ENCODE results near the gene SPECC1.
A peak's percentile ranks its signal among the peaks of the same experiment; 100 is the strongest.
"Not testable (repeated sequence)": the region's sequence is repeated elsewhere in the genome, so short reads cannot be mapped to it uniquely, and the experiment has no call there.

Gene SPECC1

DNA sequence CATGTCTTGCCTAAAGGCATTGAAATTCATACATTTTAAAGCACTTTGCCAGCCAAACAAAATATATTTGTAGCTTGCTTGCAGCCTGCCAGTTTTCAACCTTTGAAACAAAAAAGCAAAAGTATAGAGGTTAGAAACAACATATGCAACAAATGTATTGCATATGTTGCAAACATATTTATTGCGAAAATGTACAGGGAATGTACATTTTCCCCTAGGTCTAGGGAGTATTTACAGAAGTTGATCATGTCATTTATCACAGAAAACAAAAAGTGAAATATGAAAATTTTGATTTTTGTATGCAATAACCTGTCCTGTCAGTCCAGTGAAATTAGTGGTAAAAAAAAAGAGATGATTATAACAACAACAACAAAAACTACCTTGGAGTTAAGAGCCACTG, 171.5 kb downstream of the SPECC1 start:
- no peak for DNase-seq

DNA sequence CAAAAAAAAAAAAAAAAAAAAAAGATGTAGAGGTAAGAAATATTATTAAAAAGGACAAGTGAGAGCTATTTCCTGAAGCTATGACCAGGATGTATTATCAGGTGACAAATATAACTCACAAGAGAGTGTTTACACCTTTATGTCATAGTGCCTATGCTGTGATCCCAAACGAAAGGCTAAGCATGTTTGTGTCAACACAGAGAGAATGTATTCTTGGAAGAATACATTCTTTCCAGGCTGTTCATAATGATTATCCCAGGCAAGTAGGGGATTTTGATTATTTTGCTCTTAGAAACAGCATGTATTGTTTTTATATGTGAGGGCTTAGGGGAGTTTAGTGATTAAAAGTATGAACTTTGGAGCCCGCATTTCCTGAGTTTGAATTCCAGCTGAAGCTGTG, 175.0 kb downstream of the SPECC1 start:
- no peak for DNase-seq

DNA sequence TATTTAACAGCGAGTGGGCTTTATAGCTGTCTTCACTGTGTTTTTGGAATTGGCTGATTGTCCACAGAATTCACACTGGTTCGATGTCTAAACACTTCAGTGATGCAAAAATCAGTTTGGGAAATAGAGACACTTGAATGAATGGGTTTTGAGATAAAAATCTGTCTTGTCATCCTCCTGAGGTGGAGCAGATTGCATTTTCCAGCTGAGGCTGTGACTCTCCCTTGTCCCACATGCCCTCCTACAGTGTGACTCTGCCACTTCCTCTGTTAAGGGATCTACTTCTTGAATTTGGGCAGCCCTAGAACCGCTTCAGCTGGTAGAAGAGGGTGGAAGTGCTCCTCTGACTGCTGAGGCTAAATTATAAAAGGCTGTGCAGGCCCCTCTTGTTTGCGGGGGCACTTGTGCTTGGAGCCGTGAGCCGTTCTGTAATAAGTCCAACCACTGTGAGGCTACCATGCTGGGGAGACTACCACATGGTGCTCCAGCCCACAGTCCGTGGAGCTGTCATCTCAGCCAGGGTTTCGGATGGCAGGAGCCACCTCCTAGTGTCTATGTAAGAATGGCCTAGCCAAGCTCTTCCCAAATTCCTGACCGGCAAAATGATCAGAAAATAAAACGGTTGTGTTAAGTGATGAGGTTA, 175.9 kb downstream of the SPECC1 start:
- no peak for DNase-seq

DNA sequence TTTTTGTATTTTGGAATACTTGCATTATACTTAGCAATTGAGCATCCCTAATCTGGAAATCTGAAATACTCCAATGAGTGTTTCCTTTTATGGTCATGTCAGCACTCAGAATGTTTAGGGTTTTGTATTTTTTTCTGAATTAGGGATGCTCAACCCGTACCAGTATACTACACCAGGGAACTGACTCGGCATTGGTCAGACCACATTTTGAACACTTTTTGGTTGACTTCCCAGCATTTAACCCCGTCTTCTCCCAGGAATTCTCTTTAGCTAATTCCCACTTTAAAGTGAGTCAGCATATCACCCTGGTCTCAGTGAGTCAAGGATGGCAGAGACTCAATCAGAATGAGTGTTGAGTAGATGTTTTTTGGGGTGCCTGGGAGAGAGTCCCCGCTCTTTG, 177.9 kb downstream of the SPECC1 start:
- DNase-seq, result no peak

DNA sequence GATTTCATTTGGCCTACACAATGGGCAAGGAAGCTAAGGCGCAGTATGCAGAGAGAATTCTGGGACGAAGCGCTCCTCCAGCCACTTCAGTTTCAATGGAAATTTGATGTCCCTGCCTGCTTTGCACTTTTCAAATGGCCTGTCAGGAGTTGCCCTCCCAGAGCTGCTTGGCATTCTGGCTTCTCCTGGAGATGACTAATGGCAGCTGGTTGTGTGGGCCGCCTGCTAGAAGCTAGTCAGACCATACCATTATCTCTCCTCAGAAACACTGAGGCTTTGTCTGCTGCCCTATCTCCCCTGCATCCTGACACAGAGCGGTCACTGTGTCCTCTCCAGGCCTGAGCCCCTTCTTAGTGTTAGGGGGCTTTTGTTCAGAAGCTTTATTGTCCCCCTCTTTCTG, 180.1 kb downstream of the SPECC1 start:
- DNase-seq, result no peak

DNA sequence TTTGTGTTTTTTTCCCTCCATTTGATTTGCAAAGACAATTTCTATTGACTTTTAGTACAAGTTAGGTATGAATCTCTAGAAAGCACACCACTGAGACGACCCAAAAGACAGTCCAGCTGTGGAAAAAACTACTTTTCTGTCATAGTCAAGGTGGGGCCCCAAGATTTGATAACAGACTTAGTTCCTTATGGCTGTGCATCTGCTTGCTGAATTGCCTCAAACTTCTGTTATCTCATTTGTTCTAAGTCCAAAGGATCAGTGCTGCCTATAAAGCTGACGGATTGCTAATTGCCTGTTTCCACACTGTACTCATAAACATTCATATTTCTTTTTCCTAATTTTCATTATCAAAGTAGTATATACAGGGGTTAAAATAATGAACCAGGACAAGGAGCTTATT, 180.8 kb downstream of the SPECC1 start:
- no peak for DNase-seq

DNA sequence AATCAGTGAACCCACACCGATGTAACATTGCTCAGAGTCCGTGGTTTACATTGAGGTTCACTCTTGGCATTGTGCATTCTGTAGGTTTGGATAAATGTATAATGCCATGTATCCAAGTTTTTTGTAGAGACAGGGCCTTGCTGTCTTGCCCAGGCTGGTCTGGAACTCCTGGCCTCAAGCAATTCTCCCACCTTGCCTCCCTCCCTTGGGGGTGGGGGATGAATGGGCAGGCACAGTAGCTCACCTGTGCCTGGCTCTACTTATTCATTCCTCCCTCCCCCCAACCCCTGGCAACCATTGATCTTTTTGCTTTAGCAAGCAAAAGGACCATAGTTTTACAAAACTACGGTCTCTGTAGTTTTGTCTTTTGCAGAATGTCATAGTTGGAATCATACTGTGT, 181.4 kb downstream of the SPECC1 start:
- DNase-seq, result no peak

DNA sequence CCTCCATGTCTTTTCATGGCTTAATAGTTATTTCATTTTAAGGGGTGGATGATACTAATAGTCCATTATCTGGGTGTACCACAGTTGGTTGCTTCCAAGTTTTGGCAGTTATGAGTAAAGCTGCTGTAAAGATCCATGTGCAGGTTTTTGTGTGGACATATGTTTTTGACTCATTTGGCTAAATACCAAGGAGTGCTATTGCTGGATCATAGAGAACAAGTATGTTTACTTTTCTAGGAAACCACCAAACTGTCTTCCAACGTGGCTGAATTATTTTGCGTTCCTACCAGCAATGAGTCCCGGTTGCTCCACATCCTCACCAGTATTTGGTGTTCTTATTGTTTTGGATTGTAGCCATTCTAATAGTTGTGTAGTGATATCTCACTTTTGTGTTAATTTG, 181.9 kb downstream of the SPECC1 start:
- DNase-seq, result peak; percentile 26

DNA sequence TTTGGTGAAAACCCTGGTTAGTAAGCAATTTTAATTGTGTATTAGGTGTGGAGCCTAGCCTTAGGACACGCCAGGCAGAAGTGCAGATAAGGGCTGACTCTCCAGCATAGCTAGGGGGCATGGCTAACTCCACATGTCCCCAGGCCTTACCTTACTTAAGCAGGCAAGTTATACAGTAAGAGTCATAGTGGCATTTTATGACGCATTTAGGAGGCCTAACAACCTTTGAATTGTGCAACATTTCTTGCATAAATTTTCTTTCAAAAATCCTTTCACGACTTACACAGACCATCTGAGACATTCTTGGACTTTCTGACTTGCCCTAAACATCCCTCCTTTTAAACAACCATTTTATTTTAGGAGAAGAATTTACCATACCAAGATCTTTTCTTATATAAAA, 187.1 kb downstream of the SPECC1 start:
- DNase-seq, result not testable (repeated sequence)

DNA sequence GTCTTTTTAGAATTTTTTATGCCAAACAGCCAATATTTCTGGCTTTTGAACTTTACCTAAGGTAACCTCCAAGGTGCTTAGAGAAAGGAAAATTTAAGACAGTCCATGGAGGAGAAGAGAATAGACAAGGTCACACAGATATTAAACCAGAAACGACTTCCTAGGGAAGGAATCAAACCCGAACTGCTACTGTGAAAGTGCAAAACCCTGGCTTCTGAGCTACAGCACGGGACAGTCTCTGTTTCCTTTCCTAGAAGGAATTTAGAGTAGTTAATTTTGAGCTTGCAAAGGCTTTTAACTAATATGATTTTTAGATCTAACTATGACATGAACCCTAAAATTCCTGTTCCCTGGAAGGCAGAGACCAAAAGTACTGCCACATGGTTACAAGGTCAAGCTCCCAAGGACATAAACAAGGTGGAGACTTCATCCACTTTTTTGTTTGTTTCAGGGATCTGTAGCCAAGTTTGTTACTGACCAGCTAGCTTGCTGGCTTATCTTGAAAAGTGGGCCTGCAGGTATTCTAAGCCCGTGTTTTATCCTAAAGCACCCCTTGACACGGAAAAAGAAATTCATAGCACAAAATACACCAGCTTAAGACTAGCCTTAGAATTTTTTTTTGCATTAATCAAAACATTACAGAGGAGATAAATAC, 188.2 kb downstream of the SPECC1 start:
- DNase-seq, result no peak

DNA sequence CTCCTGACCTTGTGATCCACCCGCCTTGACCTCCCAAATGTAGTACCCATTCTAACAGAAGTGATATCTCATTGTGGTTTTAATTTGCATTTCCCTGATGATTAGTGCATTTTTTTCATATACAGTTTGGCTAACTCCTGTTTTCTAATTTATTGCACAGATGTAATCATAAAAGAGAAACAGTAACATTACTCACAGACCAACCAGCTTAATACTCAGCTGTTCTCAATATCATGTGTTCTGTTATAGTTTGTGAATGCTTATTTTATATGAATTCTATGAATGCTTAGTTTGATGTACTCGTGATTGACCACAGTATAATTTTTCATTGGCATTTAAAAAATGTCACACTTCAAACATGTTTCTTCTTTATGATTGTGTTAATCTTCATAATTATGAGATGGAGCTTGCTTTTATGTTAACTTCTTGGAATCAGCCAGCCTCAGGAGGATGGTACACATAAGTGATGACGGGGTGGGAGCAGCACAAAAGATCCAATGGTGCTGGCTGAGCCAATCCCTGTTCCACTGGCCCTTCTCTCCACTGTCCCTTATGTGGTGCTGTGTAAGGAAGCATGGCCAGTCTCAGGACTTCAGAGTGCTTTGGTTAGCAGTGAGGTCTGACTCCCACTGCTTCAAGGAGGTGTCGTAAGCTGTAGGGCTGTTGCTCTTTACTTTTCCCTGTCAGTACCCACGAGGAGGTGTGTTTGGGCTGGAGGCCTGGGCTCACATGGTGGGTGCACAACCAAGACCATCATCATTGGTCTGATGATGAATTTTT, 191.0 kb downstream of the SPECC1 start:
- no peak for DNase-seq

DNA sequence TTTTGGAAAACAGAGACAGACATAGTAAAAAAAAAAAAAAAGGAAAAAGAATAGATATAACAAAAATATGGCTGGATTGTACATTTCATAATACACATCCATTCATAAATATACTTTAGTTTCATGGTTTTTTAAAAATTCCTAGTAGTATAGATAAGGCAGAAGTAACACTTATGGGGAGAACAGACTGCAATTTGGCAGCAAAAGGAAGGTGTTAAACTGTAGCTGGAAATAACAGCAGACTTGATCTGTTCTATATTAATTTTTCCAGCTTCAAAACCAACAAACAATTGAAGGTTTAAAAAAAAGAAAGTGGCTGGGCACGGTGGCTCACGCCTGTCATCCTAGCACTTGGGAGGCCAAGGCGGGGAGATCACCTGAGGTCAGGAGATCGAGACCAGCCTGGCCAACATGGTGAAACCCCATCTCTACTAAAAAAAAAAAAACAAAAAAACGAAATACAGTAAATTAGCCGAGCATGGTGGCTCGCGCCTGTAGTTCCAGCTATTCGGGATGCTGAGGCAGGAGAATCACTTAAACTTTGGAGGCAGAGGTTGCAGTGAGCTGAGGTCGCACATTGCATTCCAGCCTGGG, 191.8 kb downstream of the SPECC1 start:
- DNase-seq, result no peak

DNA sequence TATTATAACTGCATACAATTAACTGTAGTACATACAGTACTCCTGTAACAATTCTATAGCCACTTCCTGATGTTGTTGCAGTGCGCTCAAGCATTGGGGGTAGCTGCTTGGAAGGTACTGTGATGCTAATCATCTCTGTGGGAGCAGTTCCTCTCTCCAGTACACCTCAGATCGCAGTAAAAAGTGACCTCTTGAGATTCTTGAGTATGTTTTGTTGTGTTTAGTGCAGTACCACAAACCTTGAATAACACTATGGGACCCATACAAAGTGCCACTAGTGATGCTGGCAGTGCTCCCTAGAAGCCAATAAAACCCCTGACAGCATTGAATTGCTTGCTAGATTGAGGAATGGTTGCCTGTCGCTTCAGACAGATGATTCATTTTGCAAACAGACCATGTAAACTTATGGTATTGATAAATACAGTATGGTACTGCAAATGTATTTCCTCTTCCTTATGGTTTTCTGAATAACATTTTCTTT, 193.0 kb downstream of the SPECC1 start:
- no peak for DNase-seq

DNA sequence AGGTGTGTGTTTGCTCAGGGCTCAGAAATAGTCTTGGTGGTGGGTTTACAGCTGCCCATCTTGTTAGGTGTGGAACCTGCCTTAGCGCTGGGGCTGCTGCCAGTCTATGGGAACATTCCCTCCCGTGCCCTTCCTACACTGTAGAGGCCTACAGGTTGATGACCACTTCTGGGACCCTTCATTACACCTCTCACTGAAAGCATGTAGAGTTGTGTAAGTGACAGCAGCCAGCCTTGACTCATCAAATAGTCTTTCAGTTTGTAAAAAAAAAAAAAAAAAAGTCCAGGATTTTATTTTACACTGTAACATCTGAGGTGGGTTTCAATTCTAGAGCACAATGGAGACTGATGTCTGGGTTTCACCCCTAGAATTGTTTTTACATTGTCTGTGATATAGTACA, 193.9 kb downstream of the SPECC1 start:
- no peak for DNase-seq

DNA sequence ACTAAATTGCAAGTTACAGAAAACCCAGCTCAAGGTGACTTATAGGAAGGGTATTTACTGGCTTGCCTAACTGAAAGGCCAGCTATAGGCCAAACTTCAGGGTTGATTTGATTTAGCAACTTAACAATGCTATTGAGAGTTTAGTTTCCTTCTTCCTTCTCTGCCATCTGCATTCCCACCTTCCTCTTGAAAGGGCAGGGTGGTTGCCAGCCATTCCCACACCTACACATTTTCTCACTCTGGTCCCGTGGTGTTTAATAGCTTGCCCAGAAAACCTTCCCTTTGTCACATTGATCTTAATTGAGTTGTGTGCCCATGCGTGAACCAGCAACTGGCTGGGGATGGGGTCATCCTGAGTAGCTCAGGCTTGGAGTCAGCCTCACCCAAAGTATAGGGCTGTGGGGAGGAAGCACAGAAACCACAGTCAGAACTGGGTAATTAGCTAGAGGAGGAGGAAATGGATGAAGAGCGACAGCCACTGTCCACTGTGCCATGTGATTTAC, 194.7 kb downstream of the SPECC1 start:
- no peak for DNase-seq

DNA sequence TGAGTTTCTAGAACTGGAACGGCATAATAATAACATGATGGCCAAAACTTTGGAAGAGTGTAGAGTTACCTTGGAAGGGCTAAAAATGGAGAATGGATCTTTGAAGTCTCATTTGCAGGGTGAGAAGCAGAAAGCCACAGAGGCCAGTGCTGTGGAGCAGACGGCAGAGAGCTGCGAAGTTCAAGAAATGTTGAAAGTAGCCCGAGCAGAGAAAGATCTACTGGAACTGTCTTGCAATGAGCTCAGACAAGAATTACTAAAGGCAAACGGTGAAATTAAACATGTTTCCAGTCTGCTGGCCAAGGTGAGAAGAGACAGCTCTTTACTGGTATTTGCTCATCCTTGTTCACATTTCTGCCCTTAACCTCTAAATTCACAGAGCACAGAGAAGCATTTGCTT, 196.4 kb downstream of the SPECC1 start:
- DNase-seq, result no peak

DNA sequence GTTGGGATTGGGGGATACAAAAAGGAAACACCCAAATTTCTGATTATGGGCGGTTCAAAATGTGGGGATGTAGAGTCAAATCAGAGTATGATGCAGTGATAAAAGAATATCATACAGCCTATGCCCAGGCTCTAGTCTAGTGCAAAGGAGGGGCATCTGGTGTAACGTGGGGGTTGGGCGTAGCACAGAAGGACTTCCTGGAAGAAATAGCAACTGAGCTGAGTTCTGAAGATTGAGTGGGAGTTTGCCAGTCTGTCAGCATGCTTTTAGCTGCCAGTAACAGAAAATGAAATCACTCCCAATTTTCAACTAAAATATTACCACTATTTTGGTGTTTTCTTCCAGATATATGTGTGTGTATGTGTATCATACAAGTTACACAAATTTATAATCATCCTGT, 196.9 kb downstream of the SPECC1 start:
- DNase-seq, result no peak

DNA sequence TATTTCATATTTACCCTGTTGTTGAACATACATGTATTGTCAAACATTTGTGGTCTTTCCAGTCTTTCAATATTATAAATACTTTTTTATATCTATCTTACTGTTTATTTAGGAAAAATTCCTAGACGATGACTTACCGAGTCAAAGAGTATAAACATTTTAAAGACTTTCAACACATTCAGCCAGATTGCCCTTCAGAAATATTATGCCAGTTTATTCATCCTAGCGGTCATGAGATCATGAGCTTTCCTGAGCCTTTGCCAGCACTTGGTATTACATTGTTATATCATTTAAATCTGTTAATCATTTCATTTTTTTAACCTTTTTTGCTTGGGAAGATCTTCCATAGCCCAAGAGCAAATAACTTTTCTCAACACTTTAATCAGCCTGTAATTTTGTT, 197.4 kb downstream of the SPECC1 start:
- DNase-seq, result no peak

DNA sequence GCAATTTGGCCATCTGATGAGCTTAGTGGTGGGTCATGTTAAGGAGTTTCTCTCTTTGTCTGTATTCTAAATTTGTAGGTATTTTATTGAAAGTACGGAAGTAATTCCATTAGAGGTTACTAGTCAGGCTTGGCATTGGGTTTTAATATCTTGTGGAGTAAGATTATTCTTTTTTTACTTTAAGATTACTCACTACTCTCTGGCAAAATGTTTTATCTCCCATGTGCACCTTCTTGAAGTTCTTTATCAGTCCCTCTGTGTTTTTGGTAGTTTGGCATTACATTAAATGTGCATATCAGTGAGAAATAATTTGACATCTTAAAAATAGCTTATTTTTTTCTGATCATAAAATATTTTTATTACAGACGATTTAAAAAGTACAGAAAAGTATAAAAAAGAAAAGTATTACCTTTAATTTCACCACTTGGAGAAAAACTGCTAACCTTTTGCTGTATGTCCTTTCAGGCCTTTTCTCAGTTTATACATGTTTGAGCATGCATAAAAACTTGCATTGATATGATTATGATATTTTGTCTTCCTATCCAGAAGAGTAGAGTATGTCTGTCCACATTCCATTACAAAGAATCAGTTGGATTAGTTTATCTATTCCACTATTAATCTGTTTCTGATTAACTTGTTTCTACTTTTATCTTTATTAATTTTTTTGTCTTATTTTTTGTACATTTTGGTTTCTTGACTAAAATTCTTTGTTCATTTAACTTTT, 198.3 kb downstream of the SPECC1 start:
- DNase-seq, result no peak

DNA sequence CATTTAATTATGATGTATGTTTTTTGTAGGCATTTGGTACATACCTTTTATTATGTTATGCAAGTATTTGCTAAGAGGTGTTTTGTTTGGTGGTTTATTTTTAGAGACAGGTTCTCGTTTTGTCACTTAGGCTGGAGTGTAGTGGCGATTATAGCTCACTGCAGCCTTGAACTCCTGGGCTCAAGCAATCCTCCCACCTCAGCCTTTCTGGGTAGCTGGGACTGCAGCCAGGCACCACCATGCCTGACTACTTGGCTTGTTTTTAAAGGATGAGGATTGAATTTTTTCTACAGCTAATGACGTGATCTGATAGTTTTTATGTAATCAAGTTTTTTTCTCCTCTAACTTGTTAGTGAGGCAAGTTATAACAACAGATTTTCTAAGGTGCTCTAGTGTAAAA, 199.6 kb downstream of the SPECC1 start:
- DNase-seq, result no peak

DNA sequence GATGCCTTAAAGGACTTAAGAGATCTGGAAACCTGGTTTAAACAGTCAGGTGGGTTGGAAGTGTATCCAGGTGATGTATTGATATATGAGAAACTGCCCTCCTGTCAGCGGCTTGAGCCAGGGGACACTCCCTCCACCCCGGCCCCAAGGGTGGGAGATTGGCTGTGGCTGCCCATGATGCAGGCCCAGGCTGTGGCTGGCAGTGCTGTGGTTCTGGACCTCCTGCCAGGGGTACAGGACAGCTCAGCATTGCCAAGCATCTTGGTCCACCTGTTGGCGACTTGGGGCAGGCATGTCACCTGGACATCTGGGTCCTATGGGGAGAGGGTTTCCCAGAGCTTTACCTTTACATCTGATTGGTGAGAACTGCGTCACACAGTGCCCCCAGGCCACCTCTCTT, 201.0 kb downstream of the SPECC1 start:
- no peak for DNase-seq

DNA sequence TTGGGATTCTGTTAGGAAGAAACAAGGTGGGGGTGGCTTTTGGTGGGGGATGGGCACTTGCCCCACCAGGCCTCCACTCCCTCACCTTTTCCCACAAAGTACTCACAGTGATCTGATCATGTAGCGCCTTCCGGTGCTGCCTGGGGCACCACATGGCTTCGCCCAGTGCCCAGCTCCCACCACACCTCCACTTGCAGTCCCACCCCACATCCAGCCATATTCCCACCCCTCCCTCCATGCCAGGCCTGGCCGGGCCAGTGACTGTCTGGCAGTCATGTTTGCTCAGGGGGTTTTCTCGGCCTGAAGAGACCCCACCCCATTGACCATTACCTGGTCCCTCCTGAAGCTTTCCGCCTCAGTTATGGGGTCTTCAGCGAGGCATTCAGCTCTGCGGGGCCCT, 201.5 kb downstream of the SPECC1 start:
- no peak for DNase-seq

DNA sequence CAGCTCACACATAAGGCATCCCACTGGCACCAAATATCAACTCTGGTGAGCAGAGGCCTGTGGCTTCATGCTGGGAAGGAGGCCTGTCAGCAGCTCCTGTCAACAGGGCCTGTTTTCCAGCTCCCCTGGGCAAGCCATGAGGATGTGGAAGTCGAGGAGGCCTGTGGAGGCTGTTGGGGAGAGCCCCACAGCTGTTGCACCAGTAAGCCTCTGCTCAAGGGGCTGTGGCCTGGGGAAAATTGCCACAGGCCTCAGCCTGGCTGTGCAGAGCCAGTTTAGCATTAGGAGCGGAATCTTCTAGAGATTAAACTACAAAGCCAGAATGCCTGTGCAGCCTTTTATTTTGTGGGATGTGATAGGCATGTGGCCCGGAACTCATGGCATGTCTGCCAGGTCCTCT, 202.1 kb downstream of the SPECC1 start:
- no peak for DNase-seq

Measured in amniotic stem cell (primary cell).